K562 (cell line): Measurements from ENCODE around the gene LENEP. TPM values are rescaled to one million over a fixed set of nuclear protein-coding genes. Genes with fewer than 3 reads are reported as not detected.
A peak's percentile ranks its signal among the peaks of the same experiment; 100 is the strongest.

Experiments used
- BRCA1 ChIP-seq, 2 experiments: fragments of 450-650 bp in 1 of 2; sonication (generic) in 1 of 2; formaldehyde crosslinking in 1 of 2; IDR thresholded peaks; 2 replicates each; pipeline versions ENCODE4 v1.5.0 to v1.6.1; 2017 to 2020; ENCODE audit warnings: mild to moderate bottlenecking in 1 of 2, missing genetic modification reagents in 1 of 2
- BRD4 ChIP-seq: fragments of 200-600 bp; sonication (generic); IDR thresholded peaks from 2 replicates; pipeline ENCODE4 v1.6.1; 2017; ENCODE audit warnings: inconsistent platforms
- CBFA2T2 ChIP-seq: fragments of 450-650 bp; conservative IDR thresholded peaks from 2 replicates; pipeline ENCODE4 v1.6.1; 2017; ENCODE audit warnings: mild to moderate bottlenecking
- ELF2 ChIP-seq: fragments of 250-450 bp; sonication (Bioruptor Pico); IDR thresholded peaks from 2 replicates; pipeline ENCODE4 v1.5.0; 2021; ENCODE audit warnings: mild to moderate bottlenecking
- HEY1 ChIP-seq: fragments of 250-450 bp; sonication (Bioruptor Pico); IDR thresholded peaks from 2 replicates; pipeline ENCODE4 v1.5.0; 2020; ENCODE audit warnings: mild to moderate bottlenecking, moderate library complexity, borderline replicate concordance
- KLF16 ChIP-seq: IDR thresholded peaks from 2 replicates; pipeline ENCODE4 v1.6.1; 2016; ENCODE audit warnings: antibody characterized with exemption
- LEF1 ChIP-seq: fragments of 450-650 bp; IDR thresholded peaks from 2 replicates; pipeline ENCODE4 v1.6.1; 2016; ENCODE audit warnings: mild to moderate bottlenecking
- MXI1 ChIP-seq: IDR thresholded peaks from 2 replicates; pipeline ENCODE4 v1.6.1; 2011; ENCODE audit warnings: low read depth, mild to moderate bottlenecking, improper control_type of control experiment, low read length
- NONO ChIP-seq, 2 experiments: fragments of 200-400 bp in 1 of 2; fragments of 450-650 bp in 1 of 2; formaldehyde crosslinking in 1 of 2; IDR thresholded peaks; 2 replicates each; pipeline ENCODE4 v1.6.1; 2017; ENCODE audit warnings: low read depth in 2 of 2, mild to moderate bottlenecking in 2 of 2, moderate library complexity in 2 of 2, low read length in 1 of 2
- PTRF ChIP-seq: fragments of 450-650 bp; IDR thresholded peaks from 2 replicates; pipeline ENCODE4 v1.6.1; 2016; ENCODE audit warnings: mild to moderate bottlenecking, missing genetic modification characterization, missing compliant biosample characterization
- STAT6 ChIP-seq: sonication (generic); formaldehyde crosslinking; IDR thresholded peaks from 2 replicates; pipeline ENCODE4 v1.8.1; 2023; ENCODE audit warnings: mild to moderate bottlenecking, missing genetic modification reagents
- TAF7 ChIP-seq: fragments of 450-650 bp; IDR thresholded peaks from 2 replicates; pipeline ENCODE4 v1.6.1; 2016; ENCODE audit warnings: missing genetic modification characterization, missing compliant biosample characterization
- TFAP4 ChIP-seq: sonication (generic); formaldehyde crosslinking; IDR thresholded peaks from 2 replicates; pipeline ENCODE4 v1.8.0; 2022; ENCODE audit warnings: missing genetic modification reagents, mild to moderate bottlenecking, moderate library complexity, borderline replicate concordance
- ZNF282 ChIP-seq: sonication (generic); formaldehyde crosslinking; IDR thresholded peaks from 2 replicates; pipeline ENCODE4 v1.8.1; 2023; ENCODE audit warnings: missing genetic modification reagents
- ZNF324 ChIP-seq: fragments of 250-450 bp; sonication (Bioruptor Pico); IDR thresholded peaks from 2 replicates; pipeline ENCODE4 v1.4.0; 2020; ENCODE audit warnings: mild to moderate bottlenecking
- ZNF41 ChIP-seq: fragments of 250-450 bp; sonication (Bioruptor Pico); conservative IDR thresholded peaks from 2 replicates; pipeline ENCODE4 v1.4.0; 2020; ENCODE audit warnings: mild to moderate bottlenecking
- polyA plus RNA-seq, 8 experiments: library from polyadenylated mRNA; depleted of rRNA in 4 of 8; stranded (reverse) in 5 of 8; unstranded in 3 of 8; fragments of >200 nt; fragmentation: Nextera tagmentation in 2 of 8; fragmentation: Illumina TruSeq in 1 of 8; extraction: Ambion mirVana in 2 of 8; extraction: Trizol in 1 of 8; gene quantifications; 2 replicates each; pipeline versions ENCODE4 v1.2.1 to v1.2.3, GENCODE V29; 2011 to 2014; ENCODE audit warnings: inconsistent platforms in 1 of 8, missing spikeins in 1 of 8
- total RNA-seq, 7 experiments: library from RNA; depleted of rRNA in 6 of 7; stranded (reverse); fragments of >200 nt in 6 of 7; fragmentation: Illumina TruSeq in 2 of 7; extraction: Trizol in 2 of 7; gene quantifications; 2 replicates each; pipeline versions ENCODE4 v1.2.1 to v1.2.3, GENCODE V29; 2011 to 2021; ENCODE audit warnings: low replicate concordance in 1 of 7
- TF ChIP-seq, protein P1 (sequence below): sonication (generic); formaldehyde crosslinking; IDR thresholded peaks from 2 replicates; pipeline ENCODE4 v1.9.0; 2022; ENCODE audit warnings: mild to moderate bottlenecking, missing genetic modification reagents
- TF ChIP-seq, protein P2 (sequence below), 2 experiments: fragments of 450-650 bp in 1 of 2; sonication (generic) in 1 of 2; formaldehyde crosslinking in 1 of 2; IDR thresholded peaks in 1 of 2; conservative IDR thresholded peaks in 1 of 2; 2 replicates each; pipeline versions ENCODE4 v1.6.1 to v1.8.1; 2016 to 2023; ENCODE audit warnings: mild to moderate bottlenecking in 2 of 2, moderate library complexity in 2 of 2, inconsistent platforms in 1 of 2, missing genetic modification reagents in 1 of 2
- TF ChIP-seq, protein P3 (sequence below): IDR thresholded peaks from 3 replicates; pipeline ENCODE4 v1.6.1; 2011; ENCODE audit warnings: borderline replicate concordance, mild to moderate bottlenecking, moderate library complexity; ENCODE audit not compliant: insufficient read length; ENCODE audit errors: extremely low read depth

Gene LENEP
- total and polyA plus RNA-seq, 9 of the 15 experiments (the other 6 are each of a cell fraction or from before 2014, with no cell fraction given), result 0.23 to 0.87 (median 0.67) TPM; not detected in 5

DNA sequence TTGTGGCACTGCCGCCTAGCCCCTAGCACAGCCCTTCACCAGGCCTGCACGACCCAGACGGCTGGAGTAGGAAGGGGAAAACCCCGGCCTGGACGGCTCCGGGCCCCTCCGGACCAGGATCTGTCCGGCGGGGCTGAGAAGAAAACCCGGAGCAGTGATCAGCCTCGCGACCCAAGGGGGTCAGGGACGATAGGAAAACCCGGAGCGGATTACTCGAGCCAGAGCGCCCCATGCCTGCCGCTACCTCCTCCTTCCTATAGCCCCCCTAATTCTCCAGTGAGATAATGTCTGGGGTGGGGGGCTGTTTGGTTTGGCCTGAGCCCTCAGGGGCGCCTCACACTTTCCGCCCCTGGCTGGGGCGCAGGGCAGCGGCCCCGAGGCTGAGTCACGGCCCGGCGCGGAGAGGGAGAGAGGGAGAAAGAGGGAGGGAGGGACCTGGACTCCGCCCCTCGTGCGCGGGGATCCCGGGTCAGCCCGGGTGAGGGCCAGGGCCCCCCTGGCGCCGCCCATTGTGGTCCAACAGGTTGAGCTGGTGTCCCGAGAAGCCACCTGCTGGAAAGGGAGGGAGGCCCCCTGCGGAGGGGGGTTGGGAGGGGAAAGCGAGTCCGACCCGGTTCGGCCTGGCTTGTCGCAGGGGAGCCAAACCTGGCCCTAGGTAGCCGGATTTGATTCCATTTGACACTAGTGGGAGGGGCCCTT is 7.5 kb downstream of the LENEP start (continued):
- TF ChIP-seq BRCA1 (IDR thresholded peaks at IDR 0.05) (no peak), BRCA1 (CRISPR knock-in tag; IDR thresholded peaks at IDR 0.05) (no peak), NONO (IDR thresholded peaks at IDR 0.05; ENCODE audit: low read depth in 2 of 2, low read length in 1 of 2) (peak in 1 of 2 experiments; percentile 78; a peak in 2 of 4 replicates), ELF2 (CRISPR knock-in tag) (0 out of 2 replicates have a peak, but pooled peaks have one; percentile 12), BRD4 (no peak), TAF7 (tag) (peak; percentile 68; the same call in 1 of the 2 replicates), STAT6 (CRISPR knock-in tag) (no peak), ZNF282 (CRISPR knock-in tag) (no peak), HEY1 (no peak), TFAP4 (peak; percentile 80), CBFA2T2 (no peak), KLF16 (no peak; the same call in 1 of the 2 replicates), ZNF324 (CRISPR knock-in tag) (no peak), MXI1 (peak; percentile 50), ZNF41 (0 out of 2 replicates have a peak, but pooled peaks have one; percentile 48), PTRF (no peak), LEF1 (peak; percentile 93)
- TF ChIP-seq, protein P1, sequence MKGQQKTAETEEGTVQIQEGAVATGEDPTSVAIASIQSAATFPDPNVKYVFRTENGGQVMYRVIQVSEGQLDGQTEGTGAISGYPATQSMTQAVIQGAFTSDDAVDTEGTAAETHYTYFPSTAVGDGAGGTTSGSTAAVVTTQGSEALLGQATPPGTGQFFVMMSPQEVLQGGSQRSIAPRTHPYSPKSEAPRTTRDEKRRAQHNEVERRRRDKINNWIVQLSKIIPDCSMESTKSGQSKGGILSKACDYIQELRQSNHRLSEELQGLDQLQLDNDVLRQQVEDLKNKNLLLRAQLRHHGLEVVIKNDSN (CRISPR knock-in tag), result 0 out of 2 replicates have a peak, but pooled peaks have one; percentile 40
- TF ChIP-seq, protein P2, sequence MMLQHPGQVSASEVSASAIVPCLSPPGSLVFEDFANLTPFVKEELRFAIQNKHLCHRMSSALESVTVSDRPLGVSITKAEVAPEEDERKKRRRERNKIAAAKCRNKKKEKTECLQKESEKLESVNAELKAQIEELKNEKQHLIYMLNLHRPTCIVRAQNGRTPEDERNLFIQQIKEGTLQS (IDR thresholded peaks at IDR 0.05), result peak; percentile 95
- TF ChIP-seq, protein P2 (CRISPR knock-in tag; conservative IDR thresholded peaks at IDR 0.05), result peak; percentile 81; the same call in 1 of the 2 replicates
- TF ChIP-seq, protein P3, sequence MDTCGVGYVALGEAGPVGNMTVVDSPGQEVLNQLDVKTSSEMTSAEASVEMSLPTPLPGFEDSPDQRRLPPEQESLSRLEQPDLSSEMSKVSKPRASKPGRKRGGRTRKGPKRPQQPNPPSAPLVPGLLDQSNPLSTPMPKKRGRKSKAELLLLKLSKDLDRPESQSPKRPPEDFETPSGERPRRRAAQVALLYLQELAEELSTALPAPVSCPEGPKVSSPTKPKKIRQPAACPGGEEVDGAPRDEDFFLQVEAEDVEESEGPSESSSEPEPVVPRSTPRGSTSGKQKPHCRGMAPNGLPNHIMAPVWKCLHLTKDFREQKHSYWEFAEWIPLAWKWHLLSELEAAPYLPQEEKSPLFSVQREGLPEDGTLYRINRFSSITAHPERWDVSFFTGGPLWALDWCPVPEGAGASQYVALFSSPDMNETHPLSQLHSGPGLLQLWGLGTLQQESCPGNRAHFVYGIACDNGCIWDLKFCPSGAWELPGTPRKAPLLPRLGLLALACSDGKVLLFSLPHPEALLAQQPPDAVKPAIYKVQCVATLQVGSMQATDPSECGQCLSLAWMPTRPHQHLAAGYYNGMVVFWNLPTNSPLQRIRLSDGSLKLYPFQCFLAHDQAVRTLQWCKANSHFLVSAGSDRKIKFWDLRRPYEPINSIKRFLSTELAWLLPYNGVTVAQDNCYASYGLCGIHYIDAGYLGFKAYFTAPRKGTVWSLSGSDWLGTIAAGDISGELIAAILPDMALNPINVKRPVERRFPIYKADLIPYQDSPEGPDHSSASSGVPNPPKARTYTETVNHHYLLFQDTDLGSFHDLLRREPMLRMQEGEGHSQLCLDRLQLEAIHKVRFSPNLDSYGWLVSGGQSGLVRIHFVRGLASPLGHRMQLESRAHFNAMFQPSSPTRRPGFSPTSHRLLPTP, result no peak
